Osteocyte (in vitro differentiated cells): ENCODE data around the gene GPC5. TPM values are rescaled to one million over a fixed set of nuclear protein-coding genes. Genes with fewer than 3 reads are reported as not detected.
"Not testable (repeated sequence)": the region's sequence is repeated elsewhere in the genome, so short reads cannot be mapped to it uniquely, and the experiment has no call there.

Experiments
- DNase-seq: peaks from one replicate; pipeline ENCODE4 v3.0.0; 2021; ENCODE audit warnings: mixed read lengths; ENCODE audit not compliant: unreplicated experiment; ENCODE audit errors: extremely low spot score
- H3K27ac Mint-ChIP-seq: one replicate; pipeline ENCODE4 v1.8.0; 2021; ENCODE audit warnings: mild to moderate bottlenecking, mixed read lengths; ENCODE audit not compliant: unreplicated experiment
- H3K27me3 Mint-ChIP-seq: one replicate; pipeline ENCODE4 v1.8.0; 2021; ENCODE audit warnings: mixed read lengths; ENCODE audit not compliant: unreplicated experiment
- H3K36me3 Mint-ChIP-seq: one replicate; pipeline ENCODE4 v1.8.0; 2021; ENCODE audit warnings: mixed read lengths; ENCODE audit not compliant: unreplicated experiment
- H3K4me1 Mint-ChIP-seq: one replicate; pipeline ENCODE4 v1.8.0; 2021; ENCODE audit warnings: mixed read lengths; ENCODE audit not compliant: unreplicated experiment
- H3K4me3 Mint-ChIP-seq: one replicate; pipeline ENCODE4 v1.8.0; 2021; ENCODE audit warnings: mild to moderate bottlenecking, moderate library complexity, mixed read lengths; ENCODE audit not compliant: unreplicated experiment
- H3K9me3 Mint-ChIP-seq: one replicate; pipeline ENCODE4 v1.8.0; 2021; ENCODE audit warnings: mixed read lengths; ENCODE audit not compliant: unreplicated experiment
- CTCF ChIP-seq: fragments of 200-600 bp; sonication (generic); IDR thresholded peaks from 2 replicates; pipeline ENCODE4 v1.5.0; 2021; ENCODE audit warnings: antibody characterized with exemption, mild to moderate bottlenecking, moderate library complexity
- total RNA-seq: library from RNA; stranded (reverse); gene quantifications from 2 replicates; pipeline ENCODE4 v1.2.1, GENCODE V29; 2021

Gene GPC5
- total RNA-seq, 1 donor from 2014 or later = 12.9 TPM

DNA sequence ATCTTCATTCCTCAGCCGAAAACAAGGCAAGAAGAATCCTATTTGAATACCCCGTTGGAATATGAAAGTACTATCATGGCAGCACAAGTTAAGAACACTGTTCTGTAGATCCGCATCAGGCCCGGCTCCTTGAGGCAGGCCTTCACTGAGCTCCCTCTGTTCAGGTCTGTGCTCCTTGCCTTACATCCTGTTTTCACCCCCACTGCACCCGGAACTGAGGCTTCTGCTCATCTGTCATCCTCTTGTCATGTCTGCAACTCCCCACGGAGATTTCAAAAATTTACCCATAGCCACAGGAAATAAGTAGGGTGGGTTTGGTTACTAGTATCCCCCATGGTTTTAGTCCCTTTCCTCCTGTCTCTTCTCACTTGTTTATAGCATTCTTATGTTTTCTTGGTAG, 861.9 kb downstream of the GPC5 start:
- no peak for TF ChIP-seq CTCF
- Mint-ChIP-seq H3K27me3 (peaks cover 17% of the 10 kb centered on the region), H3K4me1 (no peaks in the 10 kb centered on the region), H3K36me3 (no peaks in the 10 kb centered on the region), H3K27ac (no peak overlapping the region), H3K4me3 (no peak overlapping the region), H3K9me3 (no peaks in the 10 kb centered on the region)
- no peak for DNase-seq

GRCh38 chr13:92262100-92262788, 863.8 kb downstream of the GPC5 start:
- Mint-ChIP-seq H3K27ac (no peak overlapping the region), H3K36me3 (no peaks in the 10 kb centered on the region), H3K4me3 (no peak overlapping the region), H3K4me1 (no peaks in the 10 kb centered on the region), H3K27me3 (peaks cover 19% of the 10 kb centered on the region), H3K9me3 (no peaks in the 10 kb centered on the region)
- TF ChIP-seq CTCF = no peak
- DNase-seq = no peak

- Mint-ChIP-seq H3K9me3 (no peaks in the 10 kb centered on the region), H3K27ac (no peak overlapping the region), H3K36me3 (no peaks in the 10 kb centered on the region), H3K27me3 (peaks cover 21% of the 10 kb centered on the region), H3K4me1 (no peaks in the 10 kb centered on the region), H3K4me3 (no peak overlapping the region)
- no peak for DNase-seq
- no peak for TF ChIP-seq CTCF
Measured at GRCh38 chr13:92265408-92265807, 867.0 kb downstream of the GPC5 start.

GRCh38 chr13:92270990-92271389, 872.6 kb downstream of the GPC5 start:
- Mint-ChIP-seq H3K4me3 (no peak overlapping the region), H3K27ac (no peak overlapping the region), H3K4me1 (no peaks in the 10 kb centered on the region), H3K27me3 (peaks cover 22% of the 10 kb centered on the region), H3K9me3 (no peaks in the 10 kb centered on the region), H3K36me3 (no peaks in the 10 kb centered on the region)
- no peak for TF ChIP-seq CTCF
- DNase-seq = no peak

DNA sequence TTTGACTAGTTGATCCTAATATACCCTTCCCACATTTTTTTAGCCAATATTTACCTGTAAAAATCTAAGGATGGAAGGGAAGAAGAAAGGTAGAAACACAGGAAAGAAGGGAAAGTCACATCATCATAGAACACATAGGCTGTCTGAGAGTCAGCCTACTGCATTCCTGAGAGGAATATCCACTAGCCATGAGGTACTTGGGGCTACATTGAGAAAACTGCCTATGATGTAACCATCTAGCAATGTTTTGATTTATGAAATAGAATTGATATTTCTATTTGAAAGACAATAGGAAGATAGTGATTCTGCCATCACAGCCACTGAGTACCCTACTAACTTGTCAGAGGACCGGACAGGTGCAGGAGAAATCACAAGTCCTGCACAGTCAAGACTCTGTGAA, 873.8 kb downstream of the GPC5 start:
- H3K27me3 Mint-ChIP-seq = peaks cover 19% of the 10 kb centered on the region
- no peak for TF ChIP-seq CTCF
- H3K27ac Mint-ChIP-seq = no peak overlapping the region
- no peak overlapping the region for H3K4me3 Mint-ChIP-seq
- no peak for DNase-seq
- no peaks in the 10 kb centered on the region for H3K4me1 Mint-ChIP-seq
- no peaks in the 10 kb centered on the region for H3K9me3 Mint-ChIP-seq
- no peaks in the 10 kb centered on the region for H3K36me3 Mint-ChIP-seq

DNA sequence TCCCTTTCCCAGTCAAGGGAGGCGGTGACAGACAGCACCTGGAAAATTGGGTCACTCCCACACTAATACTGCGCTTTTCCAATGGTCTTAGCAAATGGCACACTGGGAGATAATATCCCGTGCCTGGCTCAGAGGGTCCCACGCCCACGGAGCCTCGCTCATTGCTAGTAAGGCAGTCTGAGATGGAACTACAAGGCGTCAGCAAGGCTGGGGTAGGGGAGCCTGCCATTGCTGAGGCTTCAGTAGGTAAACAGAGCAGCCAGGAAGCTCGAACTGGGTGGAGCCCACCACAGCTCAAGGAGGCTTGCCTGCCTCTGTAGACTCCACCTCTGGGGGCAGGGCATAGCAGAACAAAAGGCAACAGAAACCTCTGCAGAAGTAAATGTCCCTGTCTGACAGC, 882.6 kb downstream of the GPC5 start:
- not testable (repeated sequence) for H3K27me3 Mint-ChIP-seq, H3K4me1 Mint-ChIP-seq, H3K4me3 Mint-ChIP-seq, DNase-seq, H3K27ac Mint-ChIP-seq, H3K36me3 Mint-ChIP-seq
- peaks cover 12% of the 10 kb centered on the region for H3K9me3 Mint-ChIP-seq

GRCh38 chr13:92290718-92291307, 892.4 kb downstream of the GPC5 start:
- peaks cover 24% of the 10 kb centered on the region for H3K9me3 Mint-ChIP-seq
- H3K36me3 Mint-ChIP-seq, H3K4me3 Mint-ChIP-seq, H3K27ac Mint-ChIP-seq, DNase-seq, H3K4me1 Mint-ChIP-seq, H3K27me3 Mint-ChIP-seq: not testable (repeated sequence)

DNA sequence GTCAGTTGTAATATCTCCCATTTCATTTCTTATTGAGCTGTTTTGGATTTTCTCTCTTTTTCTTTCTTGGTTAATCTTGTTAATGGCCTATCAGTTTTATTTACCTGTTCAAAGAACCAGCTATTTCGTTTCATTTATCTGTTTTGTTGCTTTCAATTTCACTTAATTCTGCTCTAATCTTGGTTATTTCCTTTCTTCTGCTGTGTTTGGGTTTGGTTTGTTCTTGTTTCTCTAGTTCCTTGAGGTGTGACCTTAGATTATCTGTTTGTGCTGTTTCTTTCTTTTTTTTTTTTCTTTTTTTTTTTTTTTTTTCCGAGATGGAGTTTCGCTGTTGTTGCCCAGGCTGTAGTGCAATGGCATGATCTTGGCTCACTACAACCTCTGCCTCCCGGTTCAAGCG, 896.1 kb downstream of the GPC5 start:
- H3K27me3 Mint-ChIP-seq, DNase-seq, H3K27ac Mint-ChIP-seq, H3K4me3 Mint-ChIP-seq, H3K4me1 Mint-ChIP-seq, H3K36me3 Mint-ChIP-seq: not testable (repeated sequence)
- H3K9me3 Mint-ChIP-seq = peaks cover 15% of the 10 kb centered on the region
